NCI-H2107 treated with DMSO at 0.1 percent for 48 hours (cell line): ENCODE results near the gene MOB1A.
A peak's percentile ranks its signal among the peaks of the same experiment; 100 is the strongest.
"Not testable (repeated sequence)": the region's sequence is repeated elsewhere in the genome, so short reads cannot be mapped to it uniquely, and the experiment has no call there.

Experiments
- DNase-seq: peaks from one replicate; lab custom pipeline; 2025; ENCODE audit not compliant: unreplicated experiment; lab: John Stamatoyannopoulos, UW

The MOB1A gene

DNA sequence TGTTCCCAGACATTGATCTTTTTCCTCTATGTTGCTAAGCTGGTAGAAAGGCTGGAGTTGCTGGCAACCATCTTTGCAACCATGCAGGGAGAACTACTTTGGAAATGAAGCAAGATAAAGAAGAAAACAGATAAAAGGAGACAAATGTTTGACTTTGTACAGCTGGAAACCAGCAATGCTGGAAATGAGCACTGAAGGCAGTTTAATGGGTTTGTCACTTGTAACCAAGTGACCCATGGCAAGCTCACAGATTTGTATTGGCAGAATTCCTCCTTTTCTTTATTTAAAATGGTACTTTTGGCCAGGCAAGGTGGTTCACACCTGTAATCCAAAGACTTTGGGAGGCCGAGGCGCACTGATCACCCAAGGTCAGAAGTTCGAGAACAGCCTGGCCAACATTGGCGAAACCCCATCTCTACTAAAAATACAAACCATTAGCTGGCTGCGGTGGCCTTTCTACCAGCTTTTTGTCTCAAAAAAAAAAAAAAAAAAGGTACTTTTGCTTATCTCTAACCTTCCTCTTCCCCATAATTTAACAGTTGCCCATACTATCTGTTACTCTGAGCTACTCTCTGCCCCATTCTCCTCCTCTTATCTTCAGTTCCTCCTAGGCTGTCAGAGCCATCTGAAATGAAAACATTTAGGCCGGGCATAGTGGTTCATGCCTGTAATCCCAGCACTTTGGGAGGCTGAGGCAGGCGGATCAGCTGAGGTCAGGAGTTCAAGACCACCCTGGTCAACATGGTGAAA, 28.9 kb downstream of the MOB1A start:
- DNase-seq, result no peak

GRCh38 chr2:74149247-74149525, 29.5 kb downstream of the MOB1A start:
- DNase-seq, result no peak

DNA sequence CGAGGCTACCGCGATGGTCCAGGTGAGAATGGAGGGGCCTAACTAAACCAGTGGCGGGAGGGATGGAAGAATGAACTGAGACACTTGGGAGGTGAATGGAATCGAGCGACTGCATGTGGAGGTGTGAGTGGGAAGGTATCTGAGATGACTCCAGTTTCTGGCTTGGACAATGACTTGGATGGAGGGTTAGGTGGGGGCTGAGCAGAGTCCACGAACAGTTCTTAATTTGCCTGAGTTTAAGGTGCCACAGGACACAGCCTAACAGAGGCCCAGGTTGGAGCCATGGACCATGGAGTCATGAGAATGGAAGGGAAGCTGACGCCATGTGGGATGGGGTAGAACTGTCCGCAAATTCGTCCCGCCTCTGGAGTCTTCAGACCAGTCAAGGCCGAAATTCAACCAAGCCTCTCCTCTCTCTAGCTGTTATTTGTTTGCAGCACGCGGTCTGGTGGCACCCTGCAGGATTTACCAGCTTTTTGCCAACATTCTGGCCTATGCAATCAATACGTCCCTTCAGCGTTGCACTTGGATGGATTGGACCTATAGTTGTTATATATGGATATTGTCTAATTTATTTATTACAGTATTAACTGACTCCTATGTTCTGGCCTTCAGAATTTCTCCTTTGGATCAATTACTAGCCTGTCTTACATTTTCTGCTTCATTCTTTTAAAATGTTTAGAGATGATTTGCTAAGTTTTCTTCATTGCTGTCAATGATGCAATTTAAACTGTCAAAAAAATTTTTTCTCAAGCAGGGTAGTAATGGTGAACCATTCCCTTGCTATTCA, 30.0 kb downstream of the MOB1A start:
- no peak for DNase-seq

GRCh38 chr2:74147727-74148456, 30.8 kb downstream of the MOB1A start, which contains the start of gene BOLA3:
Gene BOLA3, minus strand, starts transcription at chr2:74147912. Its CDS starts 38 bp downstream, at chr2:74147874.
- DNase-seq, result peak; percentile 57

DNA sequence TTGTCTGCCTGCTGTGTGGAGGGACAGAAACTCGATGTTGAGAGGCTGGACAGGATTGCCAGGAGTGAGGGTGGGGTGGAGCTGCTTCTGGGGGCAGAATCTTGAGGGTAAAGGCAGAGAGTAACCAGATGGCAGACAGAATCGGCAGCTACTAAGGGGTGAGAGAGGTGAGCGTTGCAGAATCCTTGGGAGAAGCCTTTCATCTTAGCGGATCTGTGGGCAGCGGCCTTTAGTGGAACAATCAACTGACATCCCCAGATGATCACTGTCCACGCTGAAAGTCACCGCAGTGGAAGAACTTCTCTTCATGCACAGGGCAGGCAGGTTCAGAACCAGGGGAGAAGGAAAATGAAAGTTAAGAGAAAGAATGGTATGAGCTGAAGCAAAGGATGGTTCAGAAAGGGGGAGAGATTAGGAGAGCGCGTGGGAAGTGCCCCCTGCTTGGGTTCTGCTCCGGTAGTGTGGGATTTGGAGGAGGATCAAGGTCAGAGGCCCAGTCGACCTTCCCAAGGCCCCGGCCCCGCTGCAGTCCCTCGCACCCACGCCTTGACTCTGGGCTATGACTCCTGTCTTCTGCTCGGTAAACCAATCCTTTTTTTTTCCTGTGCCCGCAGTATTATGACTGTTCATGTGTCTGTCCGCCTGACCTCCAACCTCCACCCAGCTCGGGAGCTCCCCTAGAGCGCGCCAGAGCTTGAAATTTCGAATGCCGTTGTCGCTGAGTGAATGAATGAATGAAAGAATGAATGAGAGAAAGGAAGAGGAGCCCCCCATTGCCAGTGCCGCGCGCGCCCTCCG, 31.6 kb downstream of the MOB1A start:
- DNase-seq, result no peak

DNA sequence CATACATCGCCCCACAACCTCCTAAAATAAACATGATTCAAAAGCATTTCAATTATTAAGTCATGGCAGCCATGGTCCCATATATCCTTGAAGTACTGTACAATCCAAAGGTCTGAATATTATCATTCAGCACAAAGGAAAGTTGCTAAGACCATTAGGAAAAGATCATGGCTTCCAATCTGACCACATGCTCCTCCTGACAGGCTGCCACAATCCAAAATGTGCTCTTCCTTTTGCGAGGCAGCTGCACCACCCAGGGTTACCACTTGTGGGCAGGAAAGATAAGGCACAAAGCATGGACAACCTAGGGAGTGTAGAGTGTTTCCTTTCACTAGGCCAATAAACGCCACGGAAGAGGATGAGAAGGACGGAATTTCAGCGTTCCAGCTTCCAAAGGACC, 36.3 kb downstream of the MOB1A start:
- DNase-seq, result no peak

DNA sequence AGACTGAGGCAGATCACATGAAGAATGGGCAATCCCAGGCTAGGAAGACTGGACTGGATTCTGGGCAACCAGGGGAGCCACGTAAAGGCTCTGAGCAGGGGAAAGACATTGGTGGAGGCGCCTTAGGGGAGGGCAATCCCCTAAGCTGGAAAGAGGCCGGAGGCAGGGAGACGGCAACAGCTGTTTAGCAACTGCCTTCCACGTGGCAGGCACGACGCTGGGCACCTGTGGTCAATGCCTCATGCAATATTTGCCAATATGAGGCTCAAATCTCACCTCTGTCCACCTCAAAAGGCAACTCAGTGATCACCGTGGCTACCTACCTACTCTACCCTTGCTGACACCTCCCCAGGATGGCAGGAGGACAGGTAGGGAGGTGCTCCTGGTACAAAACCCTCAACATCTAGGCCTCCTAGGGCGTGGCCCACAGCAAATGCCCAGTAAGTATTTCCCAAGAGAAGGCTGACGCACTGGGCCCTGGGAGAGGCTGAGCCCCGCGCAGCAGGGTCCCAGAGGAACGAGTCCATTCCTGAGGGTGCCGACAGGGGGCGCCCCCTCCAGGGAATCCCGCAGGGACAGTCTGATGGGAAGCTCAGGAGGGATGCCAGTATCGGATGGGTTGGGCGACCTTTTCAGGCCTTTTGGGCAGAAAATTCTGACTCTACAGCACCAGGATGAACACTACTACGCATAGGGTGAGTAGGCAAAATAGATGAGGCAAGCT, 39.9 kb downstream of the MOB1A start:
- DNase-seq, result no peak

DNA sequence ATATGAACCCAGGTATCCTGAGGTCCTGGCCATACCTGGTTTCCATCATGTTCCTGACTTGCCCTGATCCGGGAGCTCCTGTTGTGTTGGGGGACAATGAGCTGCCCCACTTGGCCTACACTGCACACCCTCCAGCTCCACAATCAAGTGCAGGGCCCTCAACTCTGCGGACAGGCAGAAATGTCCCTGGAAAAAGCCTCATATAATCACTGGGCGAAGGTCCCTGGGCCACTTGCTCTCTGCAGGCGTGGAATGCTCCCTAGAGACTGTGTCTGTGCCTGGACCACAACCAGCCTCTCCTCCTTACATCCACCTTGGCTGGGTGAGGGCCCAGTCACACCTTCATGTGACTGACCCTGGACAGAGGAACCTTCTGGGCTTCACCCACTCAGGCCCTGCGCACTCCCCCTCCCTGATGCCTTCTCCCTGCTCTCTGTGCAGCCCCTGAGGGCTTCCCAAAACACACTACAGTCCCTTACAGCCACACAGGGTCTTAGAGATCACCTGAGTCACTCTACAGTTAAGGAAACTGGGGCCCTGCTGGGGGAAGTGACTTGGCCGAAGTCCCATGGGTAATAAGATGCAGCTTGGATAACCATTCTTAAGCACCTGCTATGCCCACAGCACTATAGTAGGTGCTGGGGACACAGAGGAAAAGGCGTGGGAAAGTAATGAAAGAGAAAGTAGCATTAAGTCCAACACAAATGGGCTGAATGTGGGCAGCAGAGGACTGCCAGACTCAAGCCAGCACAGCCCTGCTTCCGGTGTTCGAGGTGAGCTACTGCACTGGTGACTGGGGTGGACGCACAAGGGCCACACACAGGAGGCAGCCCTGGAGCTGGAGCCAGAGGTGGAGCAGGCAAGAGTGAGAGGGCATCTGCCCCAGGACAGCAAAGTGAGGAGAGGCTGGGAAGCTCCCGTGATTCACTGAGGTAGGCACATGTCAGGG, 40.8 kb downstream of the MOB1A start:
- DNase-seq, result no peak

DNA sequence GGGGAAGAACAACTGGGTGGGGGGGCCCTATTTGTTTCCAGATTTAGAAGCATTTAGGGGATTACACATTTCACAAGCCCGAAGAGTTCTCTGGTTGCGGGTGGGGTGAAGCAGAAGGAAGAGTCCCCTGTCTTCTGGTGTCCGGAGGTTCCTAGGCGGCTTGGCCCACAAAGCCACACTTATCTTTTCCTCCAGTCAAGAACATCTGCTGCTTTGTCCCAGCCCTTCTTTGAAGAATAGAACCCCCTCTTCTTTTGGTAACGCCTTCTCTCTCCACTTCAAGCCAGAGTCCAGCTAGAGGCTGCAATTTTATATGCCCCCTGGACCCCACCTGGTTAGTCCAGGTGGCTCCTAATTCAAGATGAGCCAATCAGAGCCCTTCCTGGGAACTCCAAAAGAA, 46.8 kb downstream of the MOB1A start:
- DNase-seq, result no peak

- DNase-seq, result no peak
Measured at GRCh38 chr2:74130211-74130995, 48.3 kb downstream of the MOB1A start.

GRCh38 chr2:74128206-74128605, 50.5 kb downstream of the MOB1A start:
- DNase-seq, result no peak

GRCh38 chr2:74123955-74124354, 54.7 kb downstream of the MOB1A start:
- not testable (repeated sequence) for DNase-seq

- DNase-seq, result not testable (repeated sequence)
Measured at GRCh38 chr2:74121846-74122245, 56.8 kb downstream of the MOB1A start.

DNA sequence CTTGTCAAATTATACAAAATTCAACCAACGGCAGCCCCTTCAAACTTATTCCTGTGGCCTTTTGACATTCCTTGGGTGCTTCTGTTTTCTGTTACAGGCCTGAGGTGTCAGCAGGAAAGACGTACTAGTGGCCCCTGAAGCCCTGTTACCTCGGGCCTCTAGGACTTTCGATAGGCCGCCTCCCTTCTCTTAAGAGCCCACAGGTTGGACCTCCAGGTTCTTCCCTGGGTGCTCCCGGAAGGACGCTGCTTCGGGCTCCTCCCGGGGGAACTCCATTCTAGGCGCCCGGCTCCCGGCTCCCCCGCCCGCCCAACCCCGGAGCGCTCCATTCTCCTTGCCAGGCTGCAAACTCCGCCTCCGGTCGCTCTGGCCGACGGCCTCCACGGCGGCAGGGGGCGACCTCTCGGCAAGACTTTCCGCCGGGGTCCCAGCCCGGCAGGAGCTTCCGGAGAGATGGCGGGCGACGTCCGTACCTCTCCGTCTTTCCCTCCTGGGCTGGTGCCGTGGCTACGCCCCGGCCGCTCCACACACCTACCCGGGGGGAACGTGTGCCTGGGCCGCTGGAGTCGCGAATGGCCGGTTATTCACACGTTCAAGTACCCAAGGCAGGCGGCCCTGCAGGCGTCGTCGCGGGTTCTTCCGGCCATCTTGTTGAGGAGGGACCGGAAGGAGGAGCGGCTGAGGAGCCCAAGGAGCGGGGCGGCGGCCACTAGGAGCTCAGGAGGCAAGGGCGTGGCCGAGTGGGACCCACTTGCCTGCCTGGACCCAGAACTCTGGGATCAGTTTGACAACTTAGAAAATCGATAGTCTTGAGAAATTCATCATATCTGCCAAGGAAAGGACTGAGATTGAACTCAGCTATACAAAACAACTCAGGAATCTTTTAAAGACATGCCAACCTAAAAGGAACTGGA, 58.5 kb downstream of the MOB1A start:
- peak; percentile 69 for DNase-seq

DNA sequence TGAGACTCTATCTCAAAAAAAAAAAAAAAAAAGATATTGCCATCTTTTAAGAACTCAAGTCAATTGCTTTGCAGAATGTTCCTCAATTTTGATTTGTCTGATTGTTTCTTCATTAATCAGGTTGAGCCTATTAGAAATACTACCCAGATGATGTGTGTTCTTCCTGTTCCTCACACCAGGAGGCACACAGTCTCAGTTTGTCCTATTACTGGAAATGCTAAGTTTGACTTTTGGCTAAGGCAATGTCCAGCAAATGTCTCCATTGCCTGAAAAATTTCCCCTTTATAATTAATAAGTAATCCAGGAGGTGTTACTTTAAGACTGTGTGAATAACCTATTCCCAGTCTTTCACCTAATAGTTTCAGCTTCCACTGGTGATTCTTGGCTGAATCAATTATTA, 59.3 kb downstream of the MOB1A start:
- no peak for DNase-seq

- no peak for DNase-seq
Measured at GRCh38 chr2:74111380-74111779, 67.3 kb downstream of the MOB1A start.

DNA sequence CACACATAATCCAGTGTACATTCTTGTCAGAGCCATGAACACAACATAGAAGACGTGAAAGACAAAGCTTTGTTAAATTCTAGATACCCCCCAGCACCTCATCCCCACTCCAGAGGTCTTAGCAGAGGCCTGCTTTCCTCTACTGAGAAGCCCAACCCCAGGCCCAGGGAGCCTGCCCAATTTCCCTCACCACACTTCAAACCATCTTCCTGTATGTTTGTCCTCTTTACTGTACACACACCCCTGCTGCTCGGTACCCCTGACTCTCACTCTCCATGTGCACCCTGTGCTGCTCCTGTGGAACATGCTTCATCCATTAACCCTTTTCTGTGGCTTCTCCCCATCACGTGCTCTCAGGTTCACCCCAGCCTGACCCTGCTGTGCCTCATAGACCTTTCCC, 68.1 kb downstream of the MOB1A start:
- no peak for DNase-seq

DNA sequence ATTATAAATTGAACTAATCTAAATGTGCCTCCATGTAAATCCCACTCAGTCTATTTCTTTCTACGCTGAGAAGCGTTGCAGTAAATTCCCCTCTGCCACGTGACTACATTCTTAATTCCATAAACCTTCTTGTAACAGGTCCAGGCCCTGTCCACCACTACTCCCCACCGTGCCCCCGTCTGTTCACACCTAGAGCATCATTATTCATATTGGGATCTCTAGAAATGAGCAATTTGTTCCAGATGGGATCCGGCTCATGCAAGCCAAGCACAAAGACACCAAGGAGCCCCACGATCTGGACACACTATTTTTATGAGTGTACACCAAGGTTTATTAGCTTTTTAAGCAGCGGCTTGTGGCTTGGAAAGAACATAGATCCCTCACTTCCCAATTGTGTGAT, 69.1 kb downstream of the MOB1A start:
- no peak for DNase-seq
